ENCODE results near the gene PRR19.

GRCh38 chr19:42276284-42276683 is 25.6 kb upstream of the PRR19 start:
- no peak for TF ChIP-seq CTCF (IDR thresholded peaks at IDR 0.05)
- TF ChIP-seq POLR2A (IDR thresholded peaks at IDR 0.05) = no peak
